Neural progenitor cell (in vitro differentiated cells): ENCODE data around the gene CBFA2T3. TPM values are rescaled to one million over a fixed set of nuclear protein-coding genes. Genes with fewer than 3 reads are reported as not detected.

Experiments
- DNase-seq: peaks from one replicate; pipeline ENCODE4 v3.0.0-alpha.2; 2016; ENCODE audit warnings: low spot score
- H2AFZ ChIP-seq: fragments of 200-600 bp; sonication (generic); replicated peaks from 2 replicates; pipeline ENCODE4 v1.6.1; 2016; ENCODE audit warnings: antibody characterized with exemption
- H3F3A ChIP-seq: fragments of 200-600 bp; sonication (generic); 2 replicates; pipeline ENCODE4 v1.6.1; 2016; ENCODE audit warnings: antibody characterized with exemption, low read depth
- H3K27ac ChIP-seq: fragments of 200-600 bp; sonication (generic); 2 replicates; pipeline ENCODE4 v1.5.1; 2016; ENCODE audit warnings: mild to moderate bottlenecking
- H3K27me3 ChIP-seq: fragments of 200-600 bp; sonication (generic); 2 replicates; pipeline ENCODE4 v1.6.1; 2016; ENCODE audit warnings: mild to moderate bottlenecking, moderate library complexity
- H3K36me3 ChIP-seq: fragments of 200-600 bp; sonication (generic); 2 replicates; pipeline ENCODE4 v1.5.1; 2016
- H3K4me1 ChIP-seq: fragments of 200-600 bp; sonication (generic); 2 replicates; pipeline ENCODE4 v1.6.1; 2016; ENCODE audit warnings: mixed run types
- H3K4me2 ChIP-seq: fragments of 200-600 bp; sonication (generic); 2 replicates; pipeline ENCODE4 v1.6.1; 2016
- H3K4me3 ChIP-seq: fragments of 200-600 bp; sonication (generic); 2 replicates; pipeline ENCODE4 v1.5.1; 2016
- H3K79me2 ChIP-seq: fragments of 200-600 bp; sonication (generic); 2 replicates; pipeline ENCODE4 v1.6.1; 2016; ENCODE audit warnings: low read depth
- H3K9ac ChIP-seq: fragments of 200-600 bp; sonication (generic); 2 replicates; pipeline ENCODE4 v1.6.1; 2016
- H3K9me3 ChIP-seq: fragments of 200-600 bp; sonication (generic); 2 replicates; pipeline ENCODE4 v1.5.1; 2016; ENCODE audit warnings: low read depth
- H4K20me1 ChIP-seq: fragments of 200-600 bp; sonication (generic); 2 replicates; pipeline ENCODE4 v1.6.1; 2016; ENCODE audit warnings: low read depth
- H3K27ac Mint-ChIP-seq: 3 replicates; pipeline ENCODE4 v1.8.0; 2021; ENCODE audit warnings: mixed read lengths
- H3K27me3 Mint-ChIP-seq: 2 replicates; pipeline ENCODE4 v1.8.0; 2022; ENCODE audit warnings: low read depth, mild to moderate bottlenecking, inconsistent platforms, moderate library complexity, mixed read lengths; ENCODE audit not compliant: insufficient read depth
- H3K36me3 Mint-ChIP-seq: 3 replicates; pipeline ENCODE4 v1.8.0; 2021; ENCODE audit warnings: mixed read lengths
- H3K4me1 Mint-ChIP-seq: 3 replicates; pipeline ENCODE4 v1.8.0; 2021; ENCODE audit warnings: mixed read lengths
- H3K4me3 Mint-ChIP-seq: 3 replicates; pipeline ENCODE4 v1.8.0; 2021; ENCODE audit warnings: mild to moderate bottlenecking, moderate library complexity, mixed read lengths
- H3K9me3 Mint-ChIP-seq: 3 replicates; pipeline ENCODE4 v1.8.0; 2020; ENCODE audit warnings: mixed read lengths
- CTCF ChIP-seq: fragments of 200-600 bp; sonication (generic); IDR thresholded peaks from 2 replicates; pipeline ENCODE4 v1.5.1; 2017; ENCODE audit warnings: antibody characterized with exemption, mild to moderate bottlenecking
- EZH2 ChIP-seq: fragments of 200-600 bp; sonication (generic); IDR thresholded peaks from 2 replicates; pipeline ENCODE4 v1.6.1; 2017; ENCODE audit warnings: antibody characterized with exemption, mild to moderate bottlenecking, moderate library complexity
- EZH2phosphoT487 ChIP-seq: fragments of 200-600 bp; sonication (generic); IDR thresholded peaks from 2 replicates; pipeline ENCODE4 v1.6.1; 2017; ENCODE audit warnings: antibody characterized with exemption
- total RNA-seq: library from RNA; depleted of rRNA; stranded (reverse); fragments of >200 nt; gene quantifications from 2 replicates; pipeline ENCODE4 v1.2.3, GENCODE V29; 2015; ENCODE audit warnings: low replicate concordance

The CBFA2T3 gene
- total RNA-seq, 1 donor from 2014 or later = 0.22 TPM

- no peak overlapping the region for H3K4me2 ChIP-seq
These were observed 133.8 kb downstream of the CBFA2T3 start for GRCh38 chr16:88843256-88843655.

GRCh38 chr16:88842806-88843205, 134.2 kb downstream of the CBFA2T3 start:
- Mint-ChIP-seq H3K36me3 (no peaks in the 10 kb centered on the region), H3K27ac (no peak overlapping the region), H3K4me3 (peak overlapping the region; percentile 24), H3K27me3 (peaks cover 8% of the 10 kb centered on the region), H3K9me3 (no peaks in the 10 kb centered on the region), H3K4me1 (peaks cover 3% of the 10 kb centered on the region)
- no peak for DNase-seq
- Histone ChIP-seq H3K4me1 (no peaks in the 10 kb centered on the region), H3K4me2 (no peak overlapping the region), H2AFZ (no peak overlapping the region), H3K27me3 (no peaks in the 10 kb centered on the region), H3K36me3 (no peaks in the 10 kb centered on the region), H3F3A (no peaks in the 10 kb centered on the region), H3K79me2 (no peaks in the 10 kb centered on the region), H3K4me3 (no peak overlapping the region), H3K9ac (no peak overlapping the region), H4K20me1 (peaks cover 4% of the 10 kb centered on the region), H3K9me3 (no peaks in the 10 kb centered on the region), H3K27ac (no peak overlapping the region)
- no peak for TF ChIP-seq CTCF
- no peak for TF ChIP-seq EZH2
- TF ChIP-seq EZH2phosphoT487 = no peak

More at GRCh38 chr16:88843256-88843655, 133.8 kb downstream of the CBFA2T3 start:
- Histone ChIP-seq H3K9me3 (no peaks in the 10 kb centered on the region), H3K4me1 (no peaks in the 10 kb centered on the region), H4K20me1 (peaks cover 4% of the 10 kb centered on the region), H3K27ac (no peak overlapping the region), H3K36me3 (no peaks in the 10 kb centered on the region), H3K27me3 (no peaks in the 10 kb centered on the region), H2AFZ (no peak overlapping the region), H3F3A (no peaks in the 10 kb centered on the region), H3K4me3 (no peak overlapping the region), H3K79me2 (no peaks in the 10 kb centered on the region), H3K9ac (no peak overlapping the region)
- Mint-ChIP-seq H3K27ac (no peak overlapping the region), H3K27me3 (peaks cover 8% of the 10 kb centered on the region), H3K4me1 (peaks cover 3% of the 10 kb centered on the region), H3K9me3 (no peaks in the 10 kb centered on the region), H3K4me3 (peak overlapping the region; percentile 24), H3K36me3 (no peaks in the 10 kb centered on the region)
- TF ChIP-seq CTCF = no peak
- TF ChIP-seq EZH2phosphoT487 = no peak
- TF ChIP-seq EZH2 = no peak
- no peak for DNase-seq

GRCh38 chr16:88842308-88842756, 134.7 kb downstream of the CBFA2T3 start:
- TF ChIP-seq CTCF (no peak), EZH2phosphoT487 (no peak), EZH2 (no peak)
- Histone ChIP-seq H2AFZ (no peak overlapping the region), H3K9ac (no peak overlapping the region), H3K79me2 (no peaks in the 10 kb centered on the region), H3K4me1 (no peaks in the 10 kb centered on the region), H3F3A (no peaks in the 10 kb centered on the region), H3K9me3 (no peaks in the 10 kb centered on the region), H3K27me3 (no peaks in the 10 kb centered on the region), H4K20me1 (peaks cover 4% of the 10 kb centered on the region), H3K4me2 (no peak overlapping the region), H3K27ac (no peak overlapping the region), H3K36me3 (no peaks in the 10 kb centered on the region), H3K4me3 (no peak overlapping the region)
- DNase-seq = no peak
- no peak overlapping the region for H3K4me3 Mint-ChIP-seq
- H3K9me3 Mint-ChIP-seq = no peaks in the 10 kb centered on the region
- peaks cover 8% of the 10 kb centered on the region for H3K27me3 Mint-ChIP-seq
- no peaks in the 10 kb centered on the region for H3K36me3 Mint-ChIP-seq
- no peak overlapping the region for H3K27ac Mint-ChIP-seq
- peaks cover 3% of the 10 kb centered on the region for H3K4me1 Mint-ChIP-seq
